WI38 (cell line): ENCODE data around the gene PADI2.
A peak's percentile ranks its signal among the peaks of the same experiment; 100 is the strongest.

ENCODE experiments used
- H3K4me3 ChIP-seq: 2 replicates; pipeline ENCODE4 v1.5.1; 2011; ENCODE audit warnings: low read depth, mild to moderate bottlenecking, control low read depth, low read length
- TF ChIP-seq, protein P1 (sequence below): IDR thresholded peaks from 2 replicates; pipeline ENCODE4 v1.5.1; 2012; ENCODE audit warnings: low read depth, mild to moderate bottlenecking, control low read depth, low read length

PADI2 gene

DNA sequence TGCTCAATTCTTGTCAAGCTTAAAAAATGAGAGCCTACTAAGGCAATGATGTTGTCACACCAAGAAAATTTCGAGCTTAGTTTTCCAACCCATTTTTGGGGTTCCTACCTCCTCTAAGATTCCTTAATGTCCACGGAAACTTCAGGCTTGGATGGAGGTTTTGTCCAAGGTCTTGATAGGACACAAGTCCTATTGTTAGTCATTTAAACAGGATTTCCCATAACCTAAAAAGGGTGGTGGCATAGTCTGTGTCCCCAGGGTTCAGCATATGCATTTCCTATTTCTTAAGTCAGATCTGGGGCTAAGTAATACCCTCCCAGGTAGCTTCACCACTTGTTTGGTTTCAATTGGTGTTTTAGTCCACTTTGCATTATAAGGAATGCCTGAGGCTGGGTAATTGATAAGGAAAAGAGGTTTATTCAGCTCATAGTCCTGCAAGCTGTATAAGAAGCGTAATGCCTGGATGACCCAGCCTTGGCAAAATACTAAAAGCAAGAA is 10.9 kb upstream of the PADI2 start:
- H3K4me3 ChIP-seq: no peak overlapping the region

DNA sequence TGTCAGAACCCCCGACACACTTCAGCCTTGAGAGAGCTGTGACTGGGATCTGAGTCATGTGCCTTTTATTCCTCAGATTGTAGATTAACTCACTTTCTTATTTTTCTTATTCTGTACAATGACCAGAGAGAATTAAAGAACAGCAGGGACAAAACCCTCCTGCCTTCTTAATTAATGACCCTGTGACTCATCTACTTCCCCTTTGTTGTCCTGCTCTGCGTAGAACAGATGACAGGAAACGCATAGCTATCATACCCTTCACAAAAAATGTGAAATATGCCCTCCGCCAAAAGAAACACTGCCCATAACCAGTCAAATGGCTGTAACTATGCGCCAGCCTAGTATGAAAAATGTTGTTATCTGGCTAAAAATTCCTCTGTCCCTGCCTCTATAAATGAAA is 9.1 kb upstream of the PADI2 start:
- H3K4me3 ChIP-seq: no peak overlapping the region
- TF ChIP-seq, protein P1, sequence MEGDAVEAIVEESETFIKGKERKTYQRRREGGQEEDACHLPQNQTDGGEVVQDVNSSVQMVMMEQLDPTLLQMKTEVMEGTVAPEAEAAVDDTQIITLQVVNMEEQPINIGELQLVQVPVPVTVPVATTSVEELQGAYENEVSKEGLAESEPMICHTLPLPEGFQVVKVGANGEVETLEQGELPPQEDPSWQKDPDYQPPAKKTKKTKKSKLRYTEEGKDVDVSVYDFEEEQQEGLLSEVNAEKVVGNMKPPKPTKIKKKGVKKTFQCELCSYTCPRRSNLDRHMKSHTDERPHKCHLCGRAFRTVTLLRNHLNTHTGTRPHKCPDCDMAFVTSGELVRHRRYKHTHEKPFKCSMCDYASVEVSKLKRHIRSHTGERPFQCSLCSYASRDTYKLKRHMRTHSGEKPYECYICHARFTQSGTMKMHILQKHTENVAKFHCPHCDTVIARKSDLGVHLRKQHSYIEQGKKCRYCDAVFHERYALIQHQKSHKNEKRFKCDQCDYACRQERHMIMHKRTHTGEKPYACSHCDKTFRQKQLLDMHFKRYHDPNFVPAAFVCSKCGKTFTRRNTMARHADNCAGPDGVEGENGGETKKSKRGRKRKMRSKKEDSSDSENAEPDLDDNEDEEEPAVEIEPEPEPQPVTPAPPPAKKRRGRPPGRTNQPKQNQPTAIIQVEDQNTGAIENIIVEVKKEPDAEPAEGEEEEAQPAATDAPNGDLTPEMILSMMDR: no peak

More for the DNA sequence above, 10.9 kb upstream of the PADI2 start:
- TF ChIP-seq, protein P1: no peak

DNA sequence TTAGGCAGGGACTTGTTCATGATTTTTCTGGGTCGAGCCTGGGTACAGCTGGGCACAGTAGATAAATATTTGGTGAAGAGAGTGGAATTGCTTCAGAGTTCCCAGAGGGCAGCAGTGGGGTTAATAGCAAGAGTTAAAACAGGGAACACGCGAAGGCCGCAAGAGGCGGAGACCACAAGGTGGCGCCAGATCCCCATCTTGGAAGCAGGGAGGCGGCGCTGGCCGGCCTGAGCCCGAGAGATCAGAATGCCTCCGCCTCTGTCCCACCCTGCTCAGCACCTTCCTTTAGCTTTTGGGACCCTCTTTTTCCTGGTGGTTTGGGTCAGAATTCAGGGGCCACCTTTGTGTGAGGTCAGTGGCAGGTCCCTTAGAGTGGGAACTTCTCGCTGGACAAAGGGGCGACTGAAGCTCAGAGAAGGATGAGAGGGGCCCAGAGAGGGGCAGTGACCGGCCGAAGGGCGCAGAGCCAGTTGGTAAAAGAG is 6.5 kb upstream of the PADI2 start:
- TF ChIP-seq, protein P1: peak; percentile 88
- H3K4me3 ChIP-seq: no peak overlapping the region

DNA sequence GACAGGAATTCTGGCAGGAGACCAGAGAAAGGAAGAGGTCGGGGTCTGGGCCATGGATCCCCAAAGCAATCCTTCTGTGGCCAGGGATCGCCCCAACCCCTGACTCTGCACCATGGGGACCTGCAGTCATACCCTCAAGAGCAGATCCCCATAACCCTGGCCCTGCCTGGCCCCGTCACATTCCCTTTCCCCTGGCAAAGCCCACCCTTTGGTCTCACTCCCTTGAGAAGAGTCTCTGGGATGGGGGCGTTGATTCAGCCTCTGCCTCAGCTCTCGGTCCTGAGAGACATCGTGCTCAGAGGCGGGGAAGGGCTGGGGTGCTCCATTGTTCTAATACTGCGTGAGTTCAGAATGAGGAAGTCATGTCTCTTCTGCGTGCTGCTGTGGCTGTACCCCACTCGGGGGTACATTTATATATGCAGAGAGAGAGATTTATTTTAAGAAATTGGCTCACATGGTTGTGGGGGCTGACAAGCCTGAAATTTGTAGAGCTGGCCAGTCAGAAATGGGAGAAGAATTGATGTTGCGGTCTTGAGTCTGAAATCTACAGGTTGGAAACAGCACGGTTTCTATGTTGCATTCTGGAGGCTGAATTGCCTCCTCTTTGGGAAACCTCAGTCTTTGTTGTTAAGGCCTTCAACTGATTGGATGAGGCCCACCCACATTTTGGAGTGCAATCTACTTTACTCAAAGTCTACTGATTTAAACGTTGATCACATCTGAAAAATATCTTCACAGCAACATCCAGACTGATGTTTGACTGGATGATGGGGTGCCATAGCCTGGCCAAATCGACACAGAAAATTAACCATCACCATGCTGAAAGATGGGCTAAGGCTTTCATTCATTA is 4.2 kb upstream of the PADI2 start:
- TF ChIP-seq, protein P1: no peak
- no peak overlapping the region for H3K4me3 ChIP-seq

DNA sequence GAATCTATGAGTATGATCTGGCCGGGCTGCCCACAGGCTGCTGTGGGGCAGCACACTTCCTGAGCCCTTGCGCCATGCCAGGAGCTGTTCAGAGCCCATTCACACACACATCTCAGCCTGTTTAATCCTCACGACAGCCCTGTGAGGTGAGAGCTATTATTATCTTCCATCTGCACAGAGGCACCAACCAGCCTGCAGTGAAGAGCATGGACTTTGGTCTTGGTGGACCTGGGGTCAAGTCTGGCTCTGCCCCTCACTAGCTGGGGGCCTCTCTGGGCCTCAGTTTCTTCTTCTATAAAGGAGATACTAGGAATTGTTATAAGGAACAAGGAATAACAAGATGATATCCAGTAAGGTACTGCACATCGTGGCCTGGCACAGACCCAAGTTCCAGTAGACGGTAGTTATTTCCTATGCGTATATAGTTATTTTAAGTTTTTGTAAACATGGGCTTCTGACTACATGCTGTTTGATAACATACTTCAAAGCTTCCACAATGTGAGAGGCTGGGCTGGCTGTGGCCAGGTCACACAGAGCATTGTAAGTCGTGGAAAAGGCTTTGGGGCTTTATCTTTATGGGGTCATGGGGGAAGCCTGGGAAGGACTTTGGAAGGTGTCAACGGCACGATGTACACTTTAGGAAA is 3.4 kb upstream of the PADI2 start:
- no peak overlapping the region for H3K4me3 ChIP-seq
- TF ChIP-seq, protein P1: no peak

DNA sequence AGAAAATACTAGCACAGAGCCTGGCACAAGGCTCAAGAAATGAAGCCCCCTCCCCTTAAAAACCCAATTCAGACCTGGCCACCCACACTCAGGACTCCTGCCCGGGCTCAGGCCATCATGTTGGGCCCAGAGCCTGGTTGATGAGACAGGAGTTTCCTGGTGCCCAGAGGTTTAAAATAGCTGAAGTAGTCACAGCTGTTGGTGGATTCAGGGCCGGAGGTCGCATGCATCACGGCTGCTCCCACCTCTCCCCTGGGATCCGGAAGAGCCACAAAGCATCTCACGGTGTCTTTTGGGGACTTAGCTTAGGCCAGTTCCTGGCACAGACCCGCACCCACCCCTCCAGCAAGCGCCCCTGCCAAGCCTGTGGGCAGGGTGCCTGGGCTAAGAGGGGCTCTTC is 2.6 kb upstream of the PADI2 start:
- H3K4me3 ChIP-seq: no peak overlapping the region
- TF ChIP-seq, protein P1: no peak
